Activated CD4-positive, alpha-beta T cell treated with anti-CD3 and anti-CD28 coated beads, Interleukin-10, Interleukin-2, amounts not matched to agents 100 ng/mL and 50 ng/mL, durations not matched to agents 16 hours and 8 hours (primary cell): ENCODE data around the gene AUTS2.
A peak's percentile ranks its signal among the peaks of the same experiment; 100 is the strongest.

Experiments used
- DNase-seq: peaks from one replicate; pipeline ENCODE4 v3.0.0-alpha.2; 2020

Gene AUTS2

DNA sequence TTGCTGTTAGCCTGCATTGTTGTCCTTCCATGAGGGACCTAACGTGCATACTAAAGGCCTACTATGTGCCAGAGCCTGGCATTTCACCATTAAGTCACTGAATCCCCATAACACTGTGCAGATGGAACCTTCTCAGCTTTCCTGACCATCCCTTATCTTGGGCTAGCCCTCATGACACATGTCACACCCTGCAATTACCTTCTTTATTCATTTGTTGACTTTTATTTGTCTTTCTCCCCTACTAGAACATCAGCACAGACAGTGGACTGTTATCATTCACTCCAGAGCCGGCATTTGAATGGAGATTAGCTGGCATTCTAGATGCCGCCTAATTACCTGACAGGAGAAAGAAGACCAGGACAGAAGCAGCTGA lies 1062.5 kb downstream of the AUTS2 start:
- DNase-seq = no peak

DNA sequence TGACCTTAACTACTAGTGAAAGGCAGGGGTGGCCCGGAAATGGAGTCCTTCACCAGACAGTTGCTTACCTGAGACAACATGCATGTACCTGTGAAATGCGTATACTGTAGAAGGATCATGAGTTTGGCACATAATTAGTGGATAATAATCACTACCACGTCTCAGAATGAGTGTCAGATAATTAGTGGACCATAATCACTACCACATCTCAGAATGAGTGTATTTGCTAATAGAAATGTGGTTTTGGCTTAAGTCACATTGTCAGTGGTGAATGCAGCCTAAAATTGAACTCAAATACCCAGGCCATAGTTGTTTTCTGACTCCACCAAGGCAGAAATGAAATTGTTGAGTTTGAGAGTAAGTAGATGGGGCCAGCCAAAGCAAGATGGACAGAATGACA lies 1065.4 kb downstream of the AUTS2 start:
- DNase-seq = no peak

- no peak for DNase-seq
Measured at GRCh38 chr7:70665997-70666396, 1067.7 kb downstream of the AUTS2 start.

DNA sequence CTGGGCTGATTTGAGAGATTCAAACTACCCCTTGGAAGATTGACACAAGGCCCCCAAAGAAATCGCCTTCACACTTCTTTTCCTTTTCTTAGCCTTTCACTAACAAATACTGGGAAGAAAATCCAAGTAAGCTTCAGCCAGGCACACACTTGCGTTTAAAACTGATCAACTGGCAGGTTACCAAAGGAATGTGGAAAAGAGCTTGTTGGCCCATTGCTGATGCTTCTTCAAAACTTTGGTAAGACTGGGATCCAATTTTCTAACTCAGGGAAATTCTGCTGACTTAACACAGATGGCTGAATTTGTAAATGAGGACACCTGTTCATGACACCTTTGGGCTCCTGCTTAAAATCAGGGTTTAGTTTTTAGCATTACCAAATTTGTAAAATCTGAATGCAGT lies 1069.1 kb downstream of the AUTS2 start:
- DNase-seq = no peak

DNA sequence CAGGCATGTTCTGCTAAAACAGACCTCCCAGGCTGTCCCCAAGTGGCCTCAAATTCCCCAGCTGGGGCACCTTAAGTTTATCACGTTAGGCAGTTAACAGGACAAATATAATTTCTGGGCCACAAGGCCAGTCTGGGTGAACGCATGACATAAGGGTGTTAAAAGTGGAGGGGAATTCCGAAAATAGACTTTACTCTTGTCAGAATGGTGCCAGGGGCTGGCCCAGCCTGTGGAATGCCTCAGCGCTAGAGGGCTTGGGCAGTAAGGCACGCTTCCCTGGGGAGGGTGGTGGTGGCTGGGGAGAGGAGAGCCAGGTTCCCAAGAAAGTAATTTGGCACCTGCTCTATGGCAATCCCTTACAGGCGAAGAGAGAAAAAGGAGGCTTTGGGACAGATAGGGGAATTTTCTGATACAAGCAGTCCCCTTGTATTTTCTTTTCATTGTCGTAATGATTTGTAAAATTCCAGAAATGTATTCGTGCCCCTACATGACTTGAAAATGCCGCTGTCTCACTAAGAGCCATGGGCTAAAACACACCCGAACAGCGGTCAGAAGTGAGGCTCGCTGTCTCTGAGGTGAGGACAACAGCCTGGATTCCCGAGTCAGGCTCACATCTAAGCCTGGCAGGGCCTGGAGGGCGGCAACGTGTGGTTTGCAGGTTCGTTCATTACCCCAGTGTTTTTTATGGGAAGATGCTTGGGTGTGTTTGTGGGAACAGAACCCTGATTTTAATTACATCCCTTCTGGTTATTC lies 1070.5 kb downstream of the AUTS2 start:
- no peak for DNase-seq

GRCh38 chr7:70669854-70670253 lies 1071.6 kb downstream of the AUTS2 start:
- DNase-seq = no peak

- no peak for DNase-seq
Measured at GRCh38 chr7:70670288-70670687, 1072.0 kb downstream of the AUTS2 start.

GRCh38 chr7:70673778-70674570 lies 1075.7 kb downstream of the AUTS2 start:
- DNase-seq = no peak

GRCh38 chr7:70674571-70675010 lies 1076.3 kb downstream of the AUTS2 start:
- DNase-seq = no peak

GRCh38 chr7:70676243-70676642 lies 1078.0 kb downstream of the AUTS2 start:
- DNase-seq = no peak

DNA sequence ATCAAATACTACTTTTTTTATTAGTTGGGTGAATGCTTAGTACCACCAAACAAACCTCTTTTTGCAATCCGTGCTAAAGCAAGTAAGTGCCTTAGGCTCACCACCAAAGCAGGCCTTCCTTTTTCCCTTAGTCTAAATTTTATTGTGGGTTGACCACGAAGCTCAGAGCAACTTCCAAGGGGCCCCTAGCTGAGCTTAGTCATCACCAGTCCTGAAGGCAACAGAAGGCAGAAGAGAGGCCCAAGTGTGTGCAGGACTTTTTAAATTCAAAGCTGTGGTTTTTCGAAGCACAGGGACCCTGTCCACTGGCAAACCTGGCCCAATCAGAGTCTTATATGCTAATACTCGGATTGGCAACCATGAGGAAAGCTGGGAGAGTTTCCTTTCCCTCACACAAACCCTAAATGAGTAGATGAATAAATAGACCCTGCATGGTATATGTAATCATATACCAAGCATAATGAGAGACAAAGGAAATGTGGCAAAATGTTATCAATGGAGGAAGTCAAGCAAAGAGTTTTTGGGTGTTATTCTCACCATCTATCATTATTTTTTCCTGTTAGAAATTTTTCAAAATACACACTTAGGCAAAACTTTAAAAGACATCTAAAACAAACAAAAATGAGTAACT lies 1080.5 kb downstream of the AUTS2 start:
- peak; percentile 52 for DNase-seq

DNA sequence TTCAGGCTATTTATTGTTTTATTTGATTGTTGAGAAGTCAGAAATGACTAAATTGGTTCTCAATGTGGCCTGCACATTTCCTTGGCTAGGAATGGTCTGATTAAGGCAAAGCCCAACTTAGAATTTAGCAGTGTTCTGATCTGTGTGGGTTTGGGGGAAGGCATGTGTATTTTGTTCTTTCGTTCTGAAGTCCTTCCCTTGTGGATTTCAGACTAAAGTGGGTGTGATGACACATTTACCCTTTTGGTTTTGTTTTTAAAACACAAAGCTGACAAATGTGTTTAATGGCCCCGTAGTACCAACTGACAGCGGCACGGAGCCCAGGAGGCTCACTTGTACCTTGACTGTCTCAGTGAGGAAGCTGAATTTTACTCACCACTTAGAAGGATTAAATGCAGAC lies 1081.4 kb downstream of the AUTS2 start:
- peak; percentile 76 for DNase-seq

GRCh38 chr7:70680306-70680705 lies 1082.0 kb downstream of the AUTS2 start:
- no peak for DNase-seq

GRCh38 chr7:70680743-70681468 lies 1082.6 kb downstream of the AUTS2 start:
- no peak for DNase-seq

DNA sequence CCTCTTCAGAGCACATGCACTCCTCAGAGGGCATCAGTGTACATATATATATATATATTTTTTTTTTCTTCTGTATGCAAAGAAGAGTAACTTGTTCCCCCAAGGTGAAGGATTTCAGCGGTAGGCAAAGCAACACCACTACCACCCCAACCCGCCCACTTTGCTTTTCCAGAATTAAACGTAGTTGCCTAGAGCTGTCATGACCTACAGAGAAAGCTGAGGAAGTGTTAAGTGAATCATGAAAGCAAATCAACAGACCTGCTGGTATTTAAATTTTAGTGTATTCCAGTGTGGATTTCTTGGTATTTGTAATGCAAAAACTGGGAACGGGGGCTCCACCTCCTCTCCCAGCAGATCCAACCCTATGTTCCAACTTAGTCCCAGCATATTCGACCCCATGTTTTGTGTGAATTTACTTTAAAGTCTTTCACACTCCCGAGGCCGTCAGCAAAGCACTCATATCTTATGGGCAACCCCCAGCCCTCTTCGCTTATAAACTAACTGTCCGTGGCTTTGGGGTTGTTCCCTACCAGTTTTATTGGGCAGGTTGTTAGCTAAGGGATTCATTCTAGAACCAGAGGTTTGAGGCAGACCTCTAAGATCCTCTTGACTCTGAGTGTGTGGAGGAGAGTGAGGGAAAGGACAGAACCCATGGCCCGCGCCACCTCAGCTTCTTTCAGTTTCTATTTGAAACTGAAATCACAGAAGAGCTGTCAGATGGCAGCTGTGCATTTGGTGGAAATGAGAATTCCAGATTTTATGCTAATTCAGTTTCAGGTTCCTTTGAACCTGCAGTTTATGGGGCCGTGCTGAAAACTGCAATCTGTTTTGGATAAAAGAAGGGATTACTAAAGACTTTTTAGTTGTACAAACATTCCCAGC lies 1083.4 kb downstream of the AUTS2 start:
- DNase-seq = peak; percentile 62

DNA sequence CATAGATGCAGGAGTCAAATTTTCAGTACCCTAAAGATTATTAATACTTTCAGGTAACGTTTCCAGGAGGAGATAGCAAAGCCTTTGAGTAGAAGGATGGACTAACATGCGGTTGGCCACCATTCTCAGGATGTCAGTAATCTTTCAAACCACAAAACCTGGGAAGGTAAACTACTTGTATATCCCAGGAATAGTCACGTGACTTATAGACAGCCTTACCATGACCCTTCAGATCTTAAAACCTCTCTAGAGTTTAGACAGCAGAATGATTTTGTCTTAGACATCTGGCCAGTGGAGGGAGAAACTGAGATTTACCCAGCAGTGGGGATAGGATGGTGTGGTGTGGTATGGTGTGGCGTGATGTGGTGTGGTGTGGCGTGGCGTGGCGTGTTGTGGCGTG lies 1085.9 kb downstream of the AUTS2 start:
- no peak for DNase-seq

DNA sequence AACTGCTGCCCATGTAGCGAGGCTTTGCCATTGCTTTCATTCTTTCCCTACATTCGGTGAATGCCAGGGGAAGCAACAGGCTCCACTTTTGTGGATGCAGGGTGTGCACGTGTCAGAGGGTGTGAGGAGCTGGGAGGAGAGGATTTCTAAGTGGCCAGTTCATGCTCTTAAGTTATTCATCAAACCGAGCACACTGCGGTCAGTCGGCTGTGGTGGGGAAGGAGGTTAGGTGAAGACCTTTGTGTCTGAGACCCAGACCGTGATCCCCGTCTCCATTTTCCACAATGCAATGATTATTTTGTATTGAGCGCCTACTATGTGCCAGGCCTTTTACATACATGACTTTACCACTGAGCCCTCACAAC lies 1095.0 kb downstream of the AUTS2 start:
- no peak for DNase-seq

- peak; percentile 57 for DNase-seq
Measured at GRCh38 chr7:70693686-70694433, 1095.6 kb downstream of the AUTS2 start.

DNA sequence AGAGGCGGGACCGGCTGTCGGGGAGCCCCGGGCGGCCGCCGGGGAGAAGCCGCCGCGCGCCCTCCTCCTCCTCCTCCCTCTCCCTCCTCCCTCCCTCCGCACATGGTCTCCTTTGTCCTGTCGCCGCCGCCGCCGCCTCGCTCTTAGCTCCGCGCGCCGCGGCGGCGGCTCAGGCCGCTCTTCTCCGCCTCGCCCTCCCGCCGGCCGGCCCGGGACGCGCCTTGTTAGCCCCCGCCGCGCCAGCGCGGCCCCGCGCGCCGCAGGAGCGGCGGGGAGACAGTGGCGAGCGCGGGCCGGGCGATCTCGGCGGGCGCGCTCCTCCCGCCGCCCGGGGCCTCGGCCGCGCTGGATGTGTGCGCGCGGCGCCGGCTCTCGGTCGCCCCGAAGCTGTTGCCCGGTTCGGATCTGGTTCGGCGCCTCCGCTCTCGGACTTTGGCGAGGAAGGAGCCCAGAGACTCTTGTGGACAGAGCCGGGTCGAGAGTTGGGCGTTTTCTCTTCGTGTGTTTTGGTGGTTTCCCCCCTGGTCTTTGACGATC lies 1096.2 kb downstream of the AUTS2 start:
- DNase-seq = no peak

DNA sequence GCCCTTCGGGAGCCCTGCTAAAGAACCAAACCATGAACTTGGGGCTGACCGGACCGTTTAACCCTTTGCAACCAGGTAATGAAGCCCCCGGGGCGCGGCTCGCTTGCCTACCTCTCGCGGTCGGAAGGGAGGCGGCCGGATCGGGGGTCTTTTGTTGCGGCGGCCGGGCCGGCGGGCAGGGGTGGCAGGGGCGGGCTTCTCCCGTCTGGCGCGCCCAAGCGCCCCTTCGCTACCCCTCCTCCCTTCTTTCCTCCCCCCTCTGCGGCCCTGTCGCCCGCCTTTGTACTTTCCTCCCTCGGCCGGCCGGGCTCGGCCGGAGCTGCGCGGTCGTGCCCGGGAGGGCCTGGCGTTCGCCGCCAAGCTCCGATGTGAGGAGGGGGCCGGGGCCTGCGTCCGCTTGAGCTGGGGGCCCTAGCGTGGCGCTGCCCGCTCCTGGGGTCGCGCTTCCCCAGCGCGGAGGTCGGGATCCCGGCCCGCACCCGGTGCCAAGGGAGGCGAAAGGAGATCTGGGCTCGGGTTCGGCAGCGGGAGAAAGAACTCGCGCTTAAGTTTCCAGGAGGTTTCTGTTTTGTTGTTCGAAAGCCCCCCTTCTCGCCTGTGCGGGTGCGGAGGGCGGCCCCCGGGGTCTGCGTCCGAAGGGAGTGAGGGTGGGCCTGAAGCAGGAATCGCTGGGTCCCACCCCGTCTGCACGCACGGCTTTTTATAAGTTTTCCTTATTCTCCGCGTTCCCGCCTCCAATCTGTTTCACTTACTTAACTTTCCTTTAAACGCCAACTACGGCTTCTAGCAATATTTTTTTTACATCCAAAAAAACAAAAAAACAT lies 1096.9 kb downstream of the AUTS2 start:
- no peak for DNase-seq

DNA sequence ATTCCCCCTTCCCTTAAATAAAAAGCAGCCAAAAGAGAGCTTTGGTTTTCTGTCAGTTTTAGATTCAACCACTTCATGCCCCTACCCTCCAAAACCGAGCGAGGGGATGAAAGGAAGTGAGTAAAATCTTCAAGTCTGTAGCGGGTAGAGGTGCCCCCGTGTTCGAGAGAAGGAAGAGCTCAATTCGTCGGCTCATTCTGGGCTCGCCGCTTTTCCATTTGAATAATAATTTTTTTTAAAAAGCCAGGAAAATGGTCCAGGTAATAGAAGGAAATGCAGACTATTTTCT lies 1097.5 kb downstream of the AUTS2 start:
- peak; percentile 31 for DNase-seq
